HG02610 (cell line): ENCODE measurements around the gene COL4A2.
"Not testable (repeated sequence)": the region's sequence is repeated elsewhere in the genome, so short reads cannot be mapped to it uniquely, and the experiment has no call there.

Experiments
- ATAC-seq: cut with Tn5 transposase; IDR thresholded peaks from one replicate; pipeline ENCODE4 v1.9.1; 2021; ENCODE audit warnings: mild to moderate bottlenecking, moderate library complexity; ENCODE audit not compliant: unreplicated experiment

Gene COL4A2

GRCh38 chr13:110521946-110522345 lies 214.9 kb downstream of the COL4A2 start:
- ATAC-seq: no peak

DNA sequence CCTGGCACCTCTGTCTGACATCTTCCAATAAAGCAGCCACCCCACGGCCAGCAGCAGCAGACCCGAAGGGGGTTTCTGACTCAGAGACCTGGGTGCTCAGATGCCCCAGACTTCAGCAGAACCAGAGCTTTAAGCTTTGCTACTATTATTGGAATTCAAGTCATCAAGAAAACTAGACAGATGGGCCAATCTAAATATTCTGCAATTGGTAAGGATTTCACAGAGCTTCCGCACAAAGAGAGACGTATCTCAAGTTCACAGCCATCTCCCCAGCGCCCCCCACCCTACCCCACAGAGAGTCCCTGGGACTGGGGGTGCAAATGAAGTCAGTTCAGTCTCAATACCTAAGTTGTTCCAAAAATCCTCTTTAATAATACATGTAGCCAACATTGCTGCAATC lies 215.6 kb downstream of the COL4A2 start:
- no peak for ATAC-seq

DNA sequence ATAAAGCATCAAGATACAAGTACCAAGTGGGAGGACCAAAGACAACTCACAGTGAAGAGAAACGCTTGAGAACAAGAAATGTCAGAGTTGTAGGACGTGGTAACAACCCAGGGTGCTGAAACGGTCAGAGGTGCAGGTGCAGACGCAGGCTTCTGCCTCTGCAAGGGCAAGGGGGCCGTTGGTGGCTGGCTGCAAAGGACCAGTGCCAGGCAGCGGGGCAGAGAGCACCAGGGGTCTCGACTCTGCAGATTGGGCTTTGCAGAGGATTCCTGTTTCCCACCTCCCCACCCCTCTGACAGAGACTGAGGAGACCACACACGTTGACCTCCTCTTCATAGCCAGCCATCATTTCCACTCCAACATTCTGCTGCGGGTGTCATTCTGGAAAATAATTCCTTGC lies 216.1 kb downstream of the COL4A2 start:
- no peak for ATAC-seq

GRCh38 chr13:110523838-110524540 lies 216.9 kb downstream of the COL4A2 start:
- ATAC-seq: no peak

- ATAC-seq: no peak
These were observed 217.6 kb downstream of the COL4A2 start for GRCh38 chr13:110524541-110525257.

DNA sequence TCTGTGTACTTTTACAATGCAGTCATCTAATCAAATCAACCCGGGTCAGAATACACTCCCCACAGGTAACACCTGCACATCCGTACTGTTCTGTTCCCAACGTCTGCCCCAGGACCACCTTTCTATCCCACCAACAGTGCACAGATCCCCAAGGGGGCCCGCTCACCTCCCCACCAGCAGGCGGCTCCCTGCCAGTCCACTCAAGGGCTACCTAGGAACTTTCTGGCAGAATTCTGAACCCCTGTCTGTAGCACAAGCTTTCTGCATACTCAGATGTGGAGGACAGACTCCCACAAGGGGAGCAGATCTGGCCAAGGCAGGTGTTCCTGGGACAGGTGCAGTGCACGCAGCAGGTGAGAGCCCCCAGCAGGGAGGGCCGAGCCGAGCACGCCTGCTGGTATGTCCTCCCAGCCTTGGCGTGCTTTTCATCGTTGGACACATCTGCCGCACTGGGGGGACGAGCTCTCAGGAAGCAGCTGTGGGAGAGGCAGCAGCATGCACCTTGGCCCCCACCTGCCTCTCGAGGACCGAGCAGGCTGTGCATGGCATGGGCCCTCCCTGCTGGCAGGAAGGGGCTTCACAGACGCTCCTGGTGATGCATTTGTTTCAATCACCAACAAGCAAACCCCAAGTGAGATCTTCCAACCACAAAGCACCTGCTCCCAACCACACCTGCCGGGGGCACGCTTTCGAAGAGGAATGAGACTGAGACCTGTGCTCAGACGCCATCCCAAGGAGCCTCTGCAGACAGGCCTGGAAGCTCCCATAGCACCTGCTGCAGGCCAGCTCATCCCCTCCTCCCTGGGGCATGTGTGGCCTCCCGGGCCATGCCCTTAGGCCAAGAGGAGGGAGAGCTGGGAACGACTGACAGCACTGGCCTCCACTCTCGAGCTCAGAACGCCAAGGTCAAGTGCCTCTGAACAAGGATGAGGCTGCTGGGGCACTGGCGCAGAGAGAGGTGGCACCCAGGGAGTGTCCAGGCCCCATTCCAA lies 218.5 kb downstream of the COL4A2 start:
- ATAC-seq: peak; percentile 78

DNA sequence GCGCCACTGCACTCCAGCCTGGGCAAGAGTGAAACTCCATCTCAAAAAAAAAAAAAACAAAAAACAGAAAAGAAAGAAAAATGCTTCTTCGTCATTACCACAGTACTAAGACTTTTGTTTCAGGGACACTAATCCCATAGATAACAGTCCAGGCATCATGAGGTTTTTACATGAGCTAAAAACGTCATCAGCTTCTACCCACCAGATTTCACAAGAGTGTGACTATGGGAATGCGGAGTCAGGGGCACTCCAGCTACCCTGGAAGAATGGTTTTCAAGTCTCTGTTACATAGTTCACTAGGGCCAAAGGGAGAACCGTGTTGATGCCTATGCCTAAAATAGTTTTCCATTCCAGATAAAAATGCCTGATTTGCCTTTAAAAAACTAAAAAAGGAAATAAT lies 221.3 kb downstream of the COL4A2 start:
- ATAC-seq: no peak

GRCh38 chr13:110528911-110529310 lies 221.8 kb downstream of the COL4A2 start:
- no peak for ATAC-seq

DNA sequence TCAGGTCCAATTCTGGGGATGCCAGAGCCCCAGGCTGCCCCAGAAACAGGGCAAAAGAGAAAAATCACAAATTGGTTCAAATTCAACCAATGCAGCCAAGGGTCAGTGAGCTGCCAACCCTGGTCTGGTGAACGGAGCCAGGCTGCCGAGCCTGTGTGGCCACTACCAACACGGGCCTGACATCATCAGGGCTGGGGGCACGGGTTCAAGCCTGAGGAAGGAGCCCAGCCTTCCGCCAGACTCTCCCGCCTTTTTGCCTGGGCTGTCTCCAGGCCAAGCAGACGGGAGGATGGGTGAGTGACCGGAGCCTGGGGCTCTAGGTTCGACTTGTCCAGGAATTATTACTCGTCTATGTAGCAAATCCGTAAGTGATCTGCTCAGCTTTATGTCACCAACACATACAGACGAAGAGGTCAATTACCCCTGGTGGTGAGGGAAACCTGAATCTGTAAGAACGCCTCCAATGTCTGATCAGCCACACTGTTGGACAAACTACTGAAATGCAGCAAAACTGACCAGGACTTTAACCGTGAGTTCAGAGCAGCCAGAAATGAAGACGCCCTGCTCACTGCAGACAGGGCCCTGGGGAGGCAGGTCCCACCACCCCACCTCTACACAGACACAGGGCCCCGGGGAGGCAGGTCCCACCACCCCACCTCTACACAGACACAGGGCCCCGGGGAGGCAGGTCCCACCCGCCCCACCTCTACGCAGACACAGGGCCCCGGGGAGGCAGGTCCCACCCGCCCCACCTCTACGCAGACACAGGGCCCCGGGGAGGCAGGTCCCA lies 222.6 kb downstream of the COL4A2 start:
- no peak for ATAC-seq

- ATAC-seq: no peak
These were observed 224.0 kb downstream of the COL4A2 start for GRCh38 chr13:110531100-110531499.

- no peak for ATAC-seq
These were observed 224.6 kb downstream of the COL4A2 start for GRCh38 chr13:110531671-110532083.

DNA sequence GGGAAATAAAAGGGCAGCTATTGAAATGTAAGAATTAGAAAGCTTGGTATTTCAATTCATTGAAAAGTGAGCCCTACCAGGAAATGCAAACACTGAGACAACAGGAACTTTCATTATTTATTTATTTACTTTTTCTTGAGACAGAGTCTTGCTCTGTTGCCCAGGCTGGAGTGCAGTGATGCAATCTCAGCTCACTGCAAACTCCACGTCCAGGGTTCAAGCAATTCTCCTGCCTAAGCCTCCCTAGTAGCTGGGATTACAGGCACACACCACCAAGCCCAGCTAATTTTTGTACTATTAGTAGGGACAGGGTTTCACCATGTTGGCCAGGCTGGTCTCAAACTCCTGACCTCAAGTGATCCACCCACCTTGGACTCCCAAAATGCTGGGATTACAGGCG lies 225.2 kb downstream of the COL4A2 start:
- ATAC-seq: not testable (repeated sequence)

- no peak for ATAC-seq
These were observed 226.9 kb downstream of the COL4A2 start for GRCh38 chr13:110533771-110534670.

DNA sequence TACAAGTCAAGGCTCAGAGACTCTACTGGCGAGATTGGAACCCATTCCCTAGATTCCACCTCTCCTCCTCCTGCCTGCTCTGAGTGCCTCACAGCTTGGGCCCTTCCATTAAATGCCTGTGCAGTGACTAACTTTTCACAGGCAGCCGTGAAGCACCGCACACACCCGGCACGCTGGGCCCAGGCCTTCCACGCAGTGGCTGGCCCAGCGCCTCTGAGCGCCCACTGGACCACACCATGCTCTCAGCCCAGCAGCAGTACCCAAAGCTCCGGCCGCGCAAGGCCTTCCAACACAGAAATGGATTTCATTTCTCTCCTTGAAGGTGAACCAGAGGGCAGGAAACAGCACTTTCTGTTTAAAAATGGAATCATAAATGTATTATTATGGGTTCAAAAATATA lies 228.4 kb downstream of the COL4A2 start:
- no peak for ATAC-seq

DNA sequence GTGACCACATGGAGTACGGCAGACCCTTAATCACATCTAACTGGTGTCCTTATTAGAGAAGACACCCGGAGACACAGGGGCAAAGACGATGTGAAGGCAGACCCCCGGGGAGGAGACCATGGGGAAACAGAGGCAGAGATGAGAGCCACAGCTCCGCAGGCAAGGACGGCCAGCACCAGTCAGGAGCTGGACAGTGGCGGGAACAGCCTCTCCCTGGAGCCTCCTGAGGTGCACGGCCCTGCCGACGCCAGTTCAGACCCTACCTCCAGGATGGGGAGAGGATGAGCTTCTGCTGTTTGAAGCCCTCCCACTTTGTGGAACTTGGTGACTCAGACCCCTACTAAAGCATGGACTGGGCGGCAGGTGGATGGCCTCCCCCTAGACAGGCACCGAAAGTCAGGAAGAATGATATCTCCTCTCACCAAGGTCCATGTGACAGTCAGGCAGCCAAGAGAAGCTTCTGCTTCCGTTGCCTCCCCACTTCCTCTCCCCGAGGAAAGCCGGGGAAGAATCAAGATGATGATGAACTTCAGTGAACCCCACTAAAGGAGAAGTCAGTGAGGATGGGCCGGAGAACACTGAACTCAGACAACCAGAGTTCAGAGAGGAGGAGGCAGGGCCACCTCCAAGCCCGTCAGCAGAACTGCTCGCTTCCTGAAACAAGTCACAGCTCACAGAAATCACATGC lies 229.1 kb downstream of the COL4A2 start:
- no peak for ATAC-seq

DNA sequence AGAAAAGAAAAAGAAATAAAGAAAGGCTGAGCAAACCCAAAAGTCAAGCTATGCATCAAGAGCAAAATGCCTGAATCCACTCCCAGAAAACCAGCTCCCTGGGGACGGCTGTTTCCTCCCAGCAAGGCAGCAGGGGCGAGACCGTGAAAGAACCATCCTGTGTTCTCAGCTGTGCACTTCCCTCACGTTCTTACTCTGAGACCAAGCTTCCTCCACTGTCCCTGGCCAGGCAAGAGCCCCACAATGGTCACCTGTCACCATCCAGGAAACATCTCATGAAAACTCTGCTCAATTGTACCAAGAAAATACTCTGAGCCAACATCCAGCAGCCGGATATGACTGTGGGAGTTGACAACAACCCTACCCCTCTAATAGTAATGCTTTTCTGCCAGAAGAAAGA lies 231.5 kb downstream of the COL4A2 start:
- peak; percentile 49 for ATAC-seq

GRCh38 chr13:110539894-110540293 lies 232.8 kb downstream of the COL4A2 start:
- no peak for ATAC-seq

- no peak for ATAC-seq
These were observed 233.9 kb downstream of the COL4A2 start for GRCh38 chr13:110540871-110541525.
